CD4-positive, alpha-beta T cell treated with Interleukin-15 for 1 hour (primary cell): ENCODE measurements around the gene TGFBR2.

Source experiments
- DNase-seq: peaks from one replicate; pipeline ENCODE4 v3.0.0-alpha.2; 2020

TGFBR2 gene

GRCh38 chr3:30695302-30696061 lies 89.1 kb downstream of the TGFBR2 start:
- DNase-seq = no peak

DNA sequence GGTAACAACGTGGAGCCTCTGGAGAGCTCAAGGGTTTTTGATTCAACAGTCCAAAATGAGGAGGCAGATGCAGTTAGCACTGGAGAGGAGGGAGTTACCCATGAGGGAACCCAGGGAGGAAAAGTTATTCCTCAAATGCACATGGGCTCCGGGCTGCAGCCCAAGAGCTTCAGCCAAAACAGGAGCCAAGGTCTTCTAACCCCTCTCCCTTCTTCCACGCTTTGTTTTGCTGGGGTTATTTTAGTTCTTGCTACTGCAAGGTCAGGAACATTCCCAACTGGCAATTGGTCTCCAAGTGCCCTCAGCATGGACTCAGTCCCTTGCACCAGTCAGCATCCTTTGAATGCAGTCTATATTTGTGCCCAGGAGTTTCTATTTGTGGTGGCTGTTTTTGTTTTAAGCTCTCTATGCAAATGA lies 90.0 kb downstream of the TGFBR2 start:
- DNase-seq = no peak

GRCh38 chr3:30696896-30697295 lies 90.5 kb downstream of the TGFBR2 start:
- DNase-seq = no peak

GRCh38 chr3:30698549-30698948 lies 92.1 kb downstream of the TGFBR2 start:
- no peak for DNase-seq

DNA sequence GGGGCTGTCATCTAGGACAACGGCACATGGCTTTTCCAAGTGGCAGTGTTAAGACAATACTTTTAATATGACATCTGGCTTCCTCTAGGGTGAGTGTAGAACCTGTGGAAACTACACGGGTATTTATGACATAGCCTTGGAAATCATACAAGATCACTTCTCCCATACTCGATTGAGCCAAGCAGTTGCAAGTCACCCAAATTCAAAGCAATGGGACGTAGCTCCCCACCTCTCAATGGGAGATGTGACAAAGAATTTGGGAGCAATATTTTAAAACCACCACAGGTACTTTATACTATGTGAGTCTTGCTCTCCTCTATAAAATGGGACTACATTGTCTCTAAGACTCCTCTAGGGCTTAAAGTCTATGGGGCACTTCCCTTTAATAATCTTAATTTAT lies 93.5 kb downstream of the TGFBR2 start:
- no peak for DNase-seq

DNA sequence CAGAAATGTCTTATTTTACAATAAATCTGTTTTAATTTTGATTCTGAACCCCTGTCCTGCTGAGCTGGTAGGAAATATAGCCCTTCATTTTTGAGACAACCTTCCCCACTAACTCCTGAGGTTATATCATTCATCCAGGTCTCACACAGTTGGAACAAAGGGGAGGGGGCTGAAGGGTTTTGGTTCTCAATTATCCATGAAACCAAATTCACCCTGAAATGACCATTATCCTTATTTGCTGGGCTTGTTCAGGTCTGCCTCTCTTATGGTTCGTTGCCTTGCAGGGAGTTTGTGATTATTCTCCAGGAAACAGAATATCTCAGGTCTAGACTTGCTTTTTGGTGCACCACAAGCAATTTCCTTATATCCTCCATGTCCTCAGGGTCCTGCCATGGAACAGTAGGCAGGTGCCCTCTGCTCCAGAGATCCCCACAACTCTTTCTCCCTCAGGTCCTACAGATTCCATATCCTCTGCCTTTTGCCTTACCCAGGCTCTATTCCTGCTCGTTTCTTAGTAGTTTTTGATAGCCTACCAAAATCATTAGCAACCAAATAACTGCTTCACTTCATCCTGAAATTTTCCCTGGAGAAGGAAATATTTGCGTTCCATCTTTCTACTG lies 94.4 kb downstream of the TGFBR2 start:
- no peak for DNase-seq

GRCh38 chr3:30702038-30702827 lies 95.8 kb downstream of the TGFBR2 start:
- no peak for DNase-seq

DNA sequence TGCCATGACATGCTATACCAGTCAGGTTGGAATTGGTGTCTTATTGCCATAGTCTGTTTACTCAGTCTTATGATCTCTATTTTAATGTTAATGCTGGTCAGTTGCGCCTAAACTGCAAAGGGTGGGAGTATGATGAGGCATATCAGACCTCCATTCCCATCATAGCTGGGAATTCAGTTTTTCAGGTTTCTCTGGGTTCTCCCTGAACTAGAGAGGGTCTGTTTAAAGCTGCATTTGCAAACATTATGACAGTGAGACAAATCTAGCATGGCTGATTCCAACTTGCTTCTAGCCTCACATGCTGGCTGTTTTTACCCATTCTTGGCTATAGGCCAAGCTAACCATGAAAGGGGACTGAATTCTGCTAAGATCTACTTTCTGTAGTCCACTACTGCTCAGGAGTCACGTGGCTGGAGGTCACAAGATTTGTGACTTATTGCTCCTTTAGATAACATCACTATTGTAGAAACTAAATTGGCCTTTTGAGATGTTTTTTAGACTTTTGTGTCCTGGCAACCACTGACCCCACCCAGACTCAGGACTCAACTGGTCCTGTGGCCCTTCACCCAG lies 96.5 kb downstream of the TGFBR2 start:
- DNase-seq = no peak

GRCh38 chr3:30704931-30705890 lies 98.8 kb downstream of the TGFBR2 start:
- DNase-seq = no peak

GRCh38 chr3:30707825-30708224 lies 101.4 kb downstream of the TGFBR2 start:
- DNase-seq = no peak

GRCh38 chr3:30708472-30708871 lies 102.1 kb downstream of the TGFBR2 start:
- DNase-seq = no peak

DNA sequence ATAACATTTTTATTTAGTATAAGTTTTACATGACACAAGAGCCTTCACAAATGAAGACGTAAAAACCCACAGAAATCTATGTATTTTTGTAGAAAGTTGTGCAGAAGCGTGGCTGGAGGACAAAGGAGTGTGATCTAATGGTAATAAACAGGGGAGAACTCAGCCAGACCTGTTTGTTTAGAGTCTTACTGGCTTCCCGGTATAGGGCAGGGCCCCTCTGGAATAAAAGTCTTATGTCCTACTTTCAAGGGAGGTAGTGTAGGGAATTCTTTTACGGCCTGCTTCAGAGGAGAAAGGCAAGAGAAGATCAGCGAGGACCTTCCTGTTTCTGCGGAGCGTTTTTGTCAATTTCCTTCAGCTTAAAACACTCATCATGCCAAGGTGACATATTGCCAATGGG lies 103.6 kb downstream of the TGFBR2 start:
- no peak for DNase-seq

DNA sequence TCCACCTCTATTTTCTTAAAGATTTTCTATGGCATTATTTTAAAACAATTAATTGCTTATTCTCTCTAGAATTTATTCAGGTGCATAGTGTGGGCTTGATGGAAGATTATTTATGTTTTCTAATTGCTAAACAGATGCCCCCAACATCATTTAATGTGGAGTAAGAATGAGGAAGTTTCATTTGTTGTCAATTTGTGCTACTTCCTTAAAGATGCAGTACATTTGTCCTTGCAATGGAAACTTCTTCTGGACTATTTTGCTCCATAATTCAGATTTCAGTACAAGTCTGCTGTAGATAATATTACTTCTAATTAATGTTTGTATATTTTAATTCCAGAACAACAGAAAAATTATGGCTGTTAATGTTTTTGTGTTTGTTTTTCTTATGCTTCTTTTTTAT lies 104.8 kb downstream of the TGFBR2 start:
- no peak for DNase-seq

DNA sequence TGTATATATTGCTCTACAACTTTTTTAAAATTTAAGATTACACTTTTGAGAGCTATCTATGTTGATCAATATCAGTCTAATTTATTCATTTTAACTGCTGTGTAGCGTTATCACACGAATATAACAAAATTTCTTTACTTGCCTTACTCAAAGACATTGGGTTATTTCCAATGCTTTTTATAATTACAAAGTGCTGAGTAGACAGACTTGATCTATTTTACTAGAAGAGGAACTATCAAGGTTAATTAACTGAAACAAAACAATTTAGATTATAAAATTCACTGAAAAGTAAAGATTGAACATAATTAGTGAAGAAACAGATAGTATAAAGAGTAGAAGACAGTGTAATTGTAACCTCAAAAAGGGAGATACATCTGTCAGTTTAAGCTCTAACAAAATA lies 105.5 kb downstream of the TGFBR2 start:
- no peak for DNase-seq

DNA sequence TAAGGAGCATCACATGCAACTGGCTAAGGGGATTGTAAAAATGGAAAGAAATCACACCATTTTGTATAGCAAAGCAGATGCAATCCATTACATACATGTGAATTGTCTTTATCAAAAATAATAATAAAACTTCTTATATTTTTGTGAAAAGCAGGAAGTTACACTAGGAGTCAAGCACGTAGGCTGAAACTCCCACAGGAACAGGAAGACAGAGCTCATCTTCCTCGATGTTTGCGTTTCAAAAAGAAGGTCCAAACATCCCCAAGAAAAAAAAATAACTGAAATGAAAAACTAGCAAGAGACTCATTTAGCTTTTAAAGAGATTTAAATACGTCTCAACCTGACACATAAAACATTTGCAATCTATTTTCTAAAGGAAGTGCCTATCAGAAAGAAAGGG lies 106.6 kb downstream of the TGFBR2 start:
- no peak for DNase-seq

DNA sequence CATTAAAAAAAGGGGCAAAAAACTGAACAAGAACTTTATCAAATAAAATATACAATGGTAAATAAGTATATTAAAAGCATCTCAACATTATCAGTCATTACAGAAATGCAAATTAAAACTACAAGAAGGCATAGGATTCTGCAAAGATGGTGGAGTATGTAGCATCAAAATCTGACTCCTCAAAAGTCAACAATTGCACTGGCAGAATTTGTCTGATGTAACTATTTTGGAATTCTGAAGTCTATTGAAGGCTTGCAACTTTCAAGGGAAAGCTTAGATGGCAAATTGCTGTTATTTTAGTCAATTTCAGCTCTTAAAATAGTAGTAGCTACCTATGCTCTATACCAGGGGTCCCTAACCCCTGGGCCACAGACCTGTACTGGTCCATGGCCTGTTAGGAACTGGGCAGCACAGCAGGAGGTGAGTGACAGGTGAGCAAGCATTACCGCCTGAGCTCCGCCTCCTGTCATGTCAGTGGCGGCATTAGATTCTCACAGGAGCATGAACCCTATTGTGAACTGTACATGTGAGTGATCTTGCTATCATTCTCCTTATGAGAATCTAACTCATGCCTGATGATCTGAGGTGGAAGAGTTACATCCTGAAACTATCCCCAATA lies 107.6 kb downstream of the TGFBR2 start:
- DNase-seq = no peak

GRCh38 chr3:30719536-30719935 lies 113.1 kb downstream of the TGFBR2 start:
- DNase-seq = no peak

DNA sequence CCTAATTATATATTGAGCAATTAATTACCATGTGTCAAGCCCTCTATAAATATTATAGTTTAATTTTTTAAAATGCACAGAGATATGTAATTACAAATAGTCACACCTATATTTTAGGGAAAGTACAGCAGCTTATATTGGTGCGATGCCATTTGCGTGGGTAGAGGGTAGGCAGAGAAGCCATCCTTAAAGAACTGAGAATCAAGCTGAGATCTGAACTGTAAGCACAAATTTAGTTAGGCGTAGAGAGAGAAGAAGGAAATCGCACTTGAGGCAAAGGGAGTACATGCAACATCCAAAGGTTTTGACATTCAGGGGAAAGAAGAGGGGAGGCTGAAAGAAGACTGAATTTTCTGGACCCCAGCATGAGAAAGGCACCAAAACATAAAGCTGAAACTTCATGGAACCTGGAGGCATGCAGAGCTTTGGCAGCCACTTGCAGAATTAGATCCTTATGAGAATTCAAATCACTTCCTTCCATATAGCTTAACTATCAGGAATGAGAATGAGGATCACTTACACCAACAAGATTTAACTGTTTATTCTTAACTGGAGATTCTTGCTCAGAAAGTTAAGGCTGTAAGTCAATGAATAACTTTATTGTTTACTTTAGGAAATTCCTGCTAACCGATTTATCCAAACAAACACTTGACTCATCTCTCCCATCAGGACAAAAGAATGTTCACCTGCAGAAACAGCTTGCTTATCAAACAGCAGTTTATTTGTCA lies 114.3 kb downstream of the TGFBR2 start:
- no peak for DNase-seq

- no peak for DNase-seq
Observed at GRCh38 chr3:30721314-30721634, 114.9 kb downstream of the TGFBR2 start.

DNA sequence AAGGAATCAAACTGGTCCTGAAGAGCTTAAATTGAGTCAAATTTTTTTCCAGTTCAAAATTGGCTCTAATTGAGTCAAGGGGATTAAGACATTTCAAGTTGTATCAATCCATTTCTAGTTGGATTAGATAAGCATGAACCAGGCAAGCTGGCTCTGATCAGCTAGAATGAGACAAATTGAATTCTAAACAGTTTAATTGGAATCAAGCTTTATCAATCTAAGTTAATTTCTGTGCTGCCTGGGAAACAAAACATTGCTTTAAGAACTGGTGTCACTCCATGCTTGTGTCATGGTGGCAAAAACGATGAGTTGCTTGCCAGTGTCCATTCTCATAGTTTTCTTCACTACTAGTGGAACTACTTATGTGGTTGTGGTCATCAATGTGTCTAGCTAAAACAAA lies 116.8 kb downstream of the TGFBR2 start:
- DNase-seq = no peak

DNA sequence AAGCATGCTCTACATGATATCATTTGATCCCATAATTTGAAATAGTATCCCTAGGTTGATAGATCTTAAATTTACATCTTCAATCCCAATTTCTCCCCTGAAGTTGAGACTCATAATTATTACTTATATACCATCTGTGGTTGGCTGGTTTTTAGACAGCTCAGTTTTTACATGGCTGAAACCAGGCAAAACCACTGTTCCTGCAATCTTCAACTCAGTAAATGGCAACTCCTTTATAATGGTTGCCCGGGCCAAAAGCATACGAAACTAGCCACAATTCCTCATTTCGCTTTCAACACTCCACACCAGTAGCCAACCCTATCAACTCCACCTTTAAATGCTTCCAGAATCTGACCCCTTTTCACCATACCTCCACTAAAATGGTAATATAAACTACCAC lies 118.5 kb downstream of the TGFBR2 start:
- no peak for DNase-seq
